ENCODE results near the gene CCKAR. TPM values are rescaled to one million over a fixed set of nuclear protein-coding genes. Genes with fewer than 3 reads are reported as not detected.

CCKAR gene
- polyA plus RNA-seq, result not detected

- Histone ChIP-seq H3K27ac (ENCODE audit: low read depth in 2 of 2, low read length in 1 of 2) (no peak within 1 kb of the TSS), H3K27me3 (ENCODE audit: control insufficient read depth in 1 of 2, insufficient read depth in 2 of 2, low read length in 2 of 2) (peaks cover 0 to 6% of the 10 kb centered on the region in 2 donors), H3K4me1 (ENCODE audit: control insufficient read depth in 2 of 2, insufficient read depth in 2 of 2, low read length in 1 of 2) (no peaks in the 10 kb centered on the region), H3K9me3 (ENCODE audit: control insufficient read depth in 2 of 2, insufficient read depth in 1 of 2, low read depth in 1 of 2, low read length in 1 of 2) (no peaks in the 10 kb centered on the region), H3K4me3 (ENCODE audit: low read depth in 1 of 2, low read length in 2 of 2) (no peak within 1 kb of the TSS), H3K36me3 (ENCODE audit: control insufficient read depth in 2 of 2, insufficient read depth in 2 of 2, low read length in 1 of 2) (no peaks in the 10 kb centered on the region)
- WGBS, 2 donors, result 68 to 77% methylated on average over 24 of the region's 24 CpGs
These were observed at the start of gene CCKAR for GRCh38 chr4:26490111-26490959. Gene CCKAR, minus strand, starts transcription at chr4:26490484. Its CDS starts 217 bp downstream, at chr4:26490267.

GRCh38 chr4:26533685-26534084 is 43.4 kb upstream of the CCKAR start:
- H3K4me3 ChIP-seq (ENCODE audit: low read depth in 1 of 2, low read length in 2 of 2), result no peak overlapping the region
- H3K27ac ChIP-seq (ENCODE audit: low read depth in 2 of 2, low read length in 1 of 2), result no peak overlapping the region
- peaks cover 2 to 4% of the 10 kb centered on the region in 2 donors for H3K9me3 ChIP-seq (ENCODE audit: control insufficient read depth in 2 of 2, insufficient read depth in 1 of 2, low read depth in 1 of 2, low read length in 1 of 2)
- H3K4me1 ChIP-seq (ENCODE audit: control insufficient read depth in 2 of 2, insufficient read depth in 2 of 2, low read length in 1 of 2), result no peaks in the 10 kb centered on the region
- H3K36me3 ChIP-seq (ENCODE audit: control insufficient read depth in 2 of 2, insufficient read depth in 2 of 2, low read length in 1 of 2), result no peaks in the 10 kb centered on the region
- WGBS, 2 donors, result 86 to 89% methylated on average over 2 of the region's 2 CpGs
- H3K27me3 ChIP-seq (ENCODE audit: control insufficient read depth in 1 of 2, insufficient read depth in 2 of 2, low read length in 2 of 2), result no peaks in the 10 kb centered on the region

GRCh38 chr4:26531491-26532116 is 41.3 kb upstream of the CCKAR start:
- no peak overlapping the region for H3K27ac ChIP-seq (ENCODE audit: low read depth in 2 of 2, low read length in 1 of 2)
- H3K36me3 ChIP-seq (ENCODE audit: control insufficient read depth in 2 of 2, insufficient read depth in 2 of 2, low read length in 1 of 2), result no peaks in the 10 kb centered on the region
- WGBS, 2 donors, result 33 to 42% methylated on average over 5 of the region's 5 CpGs
- no peaks in the 10 kb centered on the region for H3K4me1 ChIP-seq (ENCODE audit: control insufficient read depth in 2 of 2, insufficient read depth in 2 of 2, low read length in 1 of 2)
- H3K9me3 ChIP-seq (ENCODE audit: control insufficient read depth in 2 of 2, insufficient read depth in 1 of 2, low read depth in 1 of 2, low read length in 1 of 2), result peaks cover 2 to 4% of the 10 kb centered on the region in 2 donors
- no peaks in the 10 kb centered on the region for H3K27me3 ChIP-seq (ENCODE audit: control insufficient read depth in 1 of 2, insufficient read depth in 2 of 2, low read length in 2 of 2)
- H3K4me3 ChIP-seq (ENCODE audit: low read depth in 1 of 2, low read length in 2 of 2), result no peak overlapping the region

- Histone ChIP-seq H3K4me1 (ENCODE audit: control insufficient read depth in 2 of 2, insufficient read depth in 2 of 2, low read length in 1 of 2) (no peaks in the 10 kb centered on the region), H3K9me3 (ENCODE audit: control insufficient read depth in 2 of 2, insufficient read depth in 1 of 2, low read depth in 1 of 2, low read length in 1 of 2) (peaks cover 2 to 4% of the 10 kb centered on the region in 2 donors)
- 52 to 67% methylated on average over 5 of the region's 5 CpGs for WGBS, 2 donors
These were observed 39.8 kb upstream of the CCKAR start for GRCh38 chr4:26530099-26530498.

GRCh38 chr4:26529479-26529878 is 39.2 kb upstream of the CCKAR start:
- no peaks in the 10 kb centered on the region for H3K4me1 ChIP-seq (ENCODE audit: control insufficient read depth in 2 of 2, insufficient read depth in 2 of 2, low read length in 1 of 2)
- no peak overlapping the region for H3K4me3 ChIP-seq (ENCODE audit: low read depth in 1 of 2, low read length in 2 of 2)
- H3K36me3 ChIP-seq (ENCODE audit: control insufficient read depth in 2 of 2, insufficient read depth in 2 of 2, low read length in 1 of 2), result no peaks in the 10 kb centered on the region
- H3K9me3 ChIP-seq (ENCODE audit: control insufficient read depth in 2 of 2, insufficient read depth in 1 of 2, low read depth in 1 of 2, low read length in 1 of 2), result peaks cover 2 to 4% of the 10 kb centered on the region in 2 donors
- H3K27me3 ChIP-seq (ENCODE audit: control insufficient read depth in 1 of 2, insufficient read depth in 2 of 2, low read length in 2 of 2), result peaks cover 0 to 6% of the 10 kb centered on the region in 2 donors
- 65 to 78% methylated on average over 5 of the region's 5 CpGs for WGBS, 2 donors
- H3K27ac ChIP-seq (ENCODE audit: low read depth in 2 of 2, low read length in 1 of 2), result no peak overlapping the region

More at GRCh38 chr4:26530099-26530498, 39.8 kb upstream of the CCKAR start:
- Histone ChIP-seq H3K27ac (ENCODE audit: low read depth in 2 of 2, low read length in 1 of 2) (no peak overlapping the region), H3K27me3 (ENCODE audit: control insufficient read depth in 1 of 2, insufficient read depth in 2 of 2, low read length in 2 of 2) (peaks cover 0 to 5% of the 10 kb centered on the region in 2 donors), H3K36me3 (ENCODE audit: control insufficient read depth in 2 of 2, insufficient read depth in 2 of 2, low read length in 1 of 2) (no peaks in the 10 kb centered on the region), H3K4me3 (ENCODE audit: low read depth in 1 of 2, low read length in 2 of 2) (no peak overlapping the region)

GRCh38 chr4:26525771-26526150 is 35.5 kb upstream of the CCKAR start:
- Histone ChIP-seq H3K36me3 (ENCODE audit: control insufficient read depth in 2 of 2, insufficient read depth in 2 of 2, low read length in 1 of 2) (no peaks in the 10 kb centered on the region), H3K27ac (ENCODE audit: low read depth in 2 of 2, low read length in 1 of 2) (no peak overlapping the region), H3K27me3 (ENCODE audit: control insufficient read depth in 1 of 2, insufficient read depth in 2 of 2, low read length in 2 of 2) (peaks cover 0 to 6% of the 10 kb centered on the region in 2 donors), H3K4me1 (ENCODE audit: control insufficient read depth in 2 of 2, insufficient read depth in 2 of 2, low read length in 1 of 2) (no peaks in the 10 kb centered on the region), H3K4me3 (ENCODE audit: low read depth in 1 of 2, low read length in 2 of 2) (no peak overlapping the region), H3K9me3 (ENCODE audit: control insufficient read depth in 2 of 2, insufficient read depth in 1 of 2, low read depth in 1 of 2, low read length in 1 of 2) (peaks cover 2 to 4% of the 10 kb centered on the region in 2 donors)
- WGBS, 2 donors, result 75 to 80% methylated on average over 4 of the region's 4 CpGs

GRCh38 chr4:26525136-26525770 is 35.0 kb upstream of the CCKAR start:
- H3K4me3 ChIP-seq (ENCODE audit: low read depth in 1 of 2, low read length in 2 of 2), result no peak overlapping the region
- H3K27ac ChIP-seq (ENCODE audit: low read depth in 2 of 2, low read length in 1 of 2), result no peak overlapping the region
- 96 to 98% methylated on average over 3 of the region's 3 CpGs for WGBS, 2 donors
- no peaks in the 10 kb centered on the region for H3K36me3 ChIP-seq (ENCODE audit: control insufficient read depth in 2 of 2, insufficient read depth in 2 of 2, low read length in 1 of 2)
- H3K27me3 ChIP-seq (ENCODE audit: control insufficient read depth in 1 of 2, insufficient read depth in 2 of 2, low read length in 2 of 2), result peaks cover 0 to 6% of the 10 kb centered on the region in 2 donors
- H3K4me1 ChIP-seq (ENCODE audit: control insufficient read depth in 2 of 2, insufficient read depth in 2 of 2, low read length in 1 of 2), result no peaks in the 10 kb centered on the region
- peaks cover 0 to 3% of the 10 kb centered on the region in 2 donors for H3K9me3 ChIP-seq (ENCODE audit: control insufficient read depth in 2 of 2, insufficient read depth in 1 of 2, low read depth in 1 of 2, low read length in 1 of 2)

GRCh38 chr4:26524011-26524410 is 33.7 kb upstream of the CCKAR start:
- H3K4me3 ChIP-seq (ENCODE audit: low read depth in 1 of 2, low read length in 2 of 2), result no peak overlapping the region
- no peak overlapping the region for H3K27ac ChIP-seq (ENCODE audit: low read depth in 2 of 2, low read length in 1 of 2)
- H3K4me1 ChIP-seq (ENCODE audit: control insufficient read depth in 2 of 2, insufficient read depth in 2 of 2, low read length in 1 of 2), result no peaks in the 10 kb centered on the region
- H3K27me3 ChIP-seq (ENCODE audit: control insufficient read depth in 1 of 2, insufficient read depth in 2 of 2, low read length in 2 of 2), result peaks cover 0 to 6% of the 10 kb centered on the region in 2 donors
- no peaks in the 10 kb centered on the region for H3K9me3 ChIP-seq (ENCODE audit: control insufficient read depth in 2 of 2, insufficient read depth in 1 of 2, low read depth in 1 of 2, low read length in 1 of 2)
- 81 to 89% methylated on average over 1 of the region's 1 CpG for WGBS, 2 donors
- no peaks in the 10 kb centered on the region for H3K36me3 ChIP-seq (ENCODE audit: control insufficient read depth in 2 of 2, insufficient read depth in 2 of 2, low read length in 1 of 2)

- Histone ChIP-seq H3K27me3 (ENCODE audit: control insufficient read depth in 1 of 2, insufficient read depth in 2 of 2, low read length in 2 of 2) (peaks cover 0 to 6% of the 10 kb centered on the region in 2 donors), H3K4me3 (ENCODE audit: low read depth in 1 of 2, low read length in 2 of 2) (no peak overlapping the region), H3K9me3 (ENCODE audit: control insufficient read depth in 2 of 2, insufficient read depth in 1 of 2, low read depth in 1 of 2, low read length in 1 of 2) (no peaks in the 10 kb centered on the region), H3K27ac (ENCODE audit: low read depth in 2 of 2, low read length in 1 of 2) (no peak overlapping the region), H3K4me1 (ENCODE audit: control insufficient read depth in 2 of 2, insufficient read depth in 2 of 2, low read length in 1 of 2) (no peaks in the 10 kb centered on the region), H3K36me3 (ENCODE audit: control insufficient read depth in 2 of 2, insufficient read depth in 2 of 2, low read length in 1 of 2) (no peaks in the 10 kb centered on the region)
- WGBS, 2 donors, result 21 to 50% methylated on average over 3 of the region's 3 CpGs
These were observed 32.2 kb upstream of the CCKAR start for GRCh38 chr4:26522478-26522877.
